Effector memory CD8-positive, alpha-beta T cell (primary cell): ENCODE data around the gene UGT1A9.
"Not testable (repeated sequence)": the region's sequence is repeated elsewhere in the genome, so short reads cannot be mapped to it uniquely, and the experiment has no call there.

Experiments
- ATAC-seq: fragments of 150-1000 bp; cut with Tn5 transposase; replicated peaks from 2 replicates; pipeline ENCODE4 v1.10.0; 2021; ENCODE audit warnings: mild to moderate bottlenecking, moderate library complexity
- DNase-seq, 3 experiments: peaks; one replicate each; pipeline ENCODE4 v3.0.0; 2021
- H3K27ac Mint-ChIP-seq, 2 donors: one replicate each; pipeline ENCODE4 v1.8.0; 2022; ENCODE audit warnings: mild to moderate bottlenecking in 2 of 2, mixed read lengths in 2 of 2, moderate library complexity in 2 of 2
- H3K27me3 Mint-ChIP-seq, 2 donors: one replicate each; pipeline ENCODE4 v1.8.0; 2022; ENCODE audit warnings: mixed read lengths in 2 of 2
- H3K36me3 Mint-ChIP-seq: one replicate; pipeline ENCODE4 v1.8.0; 2022; ENCODE audit warnings: mild to moderate bottlenecking, moderate library complexity, mixed read lengths; ENCODE audit not compliant: insufficient read depth
- H3K4me1 Mint-ChIP-seq, 2 donors: one replicate each; pipeline ENCODE4 v1.8.0; 2022; ENCODE audit warnings: low read depth in 2 of 2, mixed read lengths in 2 of 2
- H3K4me3 Mint-ChIP-seq, 2 donors: one replicate each; pipeline ENCODE4 v1.8.0; 2022; ENCODE audit warnings: mild to moderate bottlenecking in 2 of 2, mixed read lengths in 2 of 2, moderate library complexity in 2 of 2
- H3K9me3 Mint-ChIP-seq, 2 donors: one replicate each; pipeline ENCODE4 v1.8.0; 2022; ENCODE audit warnings: mixed read lengths in 2 of 2

UGT1A9 gene

DNA sequence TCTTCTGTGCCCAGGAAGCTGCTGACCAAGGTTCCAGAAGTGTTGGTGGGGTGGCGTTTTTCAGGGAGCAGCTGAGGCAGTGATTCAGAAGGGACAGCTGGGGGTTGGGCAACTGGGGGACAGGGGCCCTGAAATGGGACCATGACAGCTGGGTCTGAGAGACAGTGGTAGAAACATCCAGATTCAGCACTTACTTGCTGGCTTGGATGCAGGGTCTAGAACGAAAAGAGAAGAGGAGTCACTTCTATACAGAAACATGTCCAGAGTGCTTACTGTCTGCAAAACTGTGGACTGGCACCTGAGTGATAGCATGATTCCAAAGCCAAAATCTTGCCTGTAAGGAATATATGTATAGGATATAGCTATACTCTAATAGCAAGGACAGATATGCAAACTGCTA is 74.1 kb downstream of the UGT1A9 start:
- H3K36me3 Mint-ChIP-seq, DNase-seq, H3K4me3 Mint-ChIP-seq, H3K4me1 Mint-ChIP-seq, H3K27ac Mint-ChIP-seq, ATAC-seq, H3K9me3 Mint-ChIP-seq: not testable (repeated sequence)
- H3K27me3 Mint-ChIP-seq: peaks cover 47 to 59% of the 10 kb centered on the region in 2 donors

DNA sequence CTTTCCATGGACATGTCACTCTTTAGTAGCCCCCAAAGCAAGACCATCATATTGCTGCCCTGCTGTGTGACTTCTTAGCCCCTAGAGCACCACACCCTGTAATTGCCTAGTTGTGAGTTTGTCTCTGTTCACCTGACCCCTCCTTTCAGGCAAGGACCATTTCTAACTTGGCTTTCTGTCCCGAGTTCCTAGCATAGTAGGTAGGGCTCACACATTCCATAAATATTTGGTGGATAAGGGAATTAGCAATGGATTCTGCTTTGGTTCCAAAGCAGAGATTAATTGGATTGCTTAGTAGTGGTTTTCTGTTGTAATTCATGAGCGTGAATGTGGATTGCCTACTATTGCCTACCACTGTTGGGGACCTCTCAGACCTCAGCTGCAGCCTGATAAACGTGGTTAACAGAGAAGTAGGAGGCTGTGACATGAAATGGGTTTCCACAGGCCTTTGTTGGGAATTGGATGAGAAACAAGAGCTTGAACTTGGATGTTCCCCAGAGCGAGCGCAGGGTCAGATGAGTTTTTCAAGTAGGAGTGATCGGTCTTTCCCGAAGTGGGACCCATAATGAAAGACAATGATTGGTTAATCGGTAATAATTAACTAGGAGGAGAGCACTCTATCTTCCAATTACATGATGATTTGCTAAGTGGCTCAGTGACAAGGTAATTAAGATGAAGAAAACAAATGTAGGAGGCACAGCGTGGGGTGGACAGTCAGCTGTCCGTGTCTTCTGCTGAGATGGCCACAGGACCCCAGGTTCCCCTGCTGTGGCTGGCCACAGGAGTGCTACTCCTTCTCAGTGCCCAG is 75.0 kb downstream of the UGT1A9 start:
- Mint-ChIP-seq H3K27me3 (peaks cover 40 to 67% of the 10 kb centered on the region in 2 donors), H3K9me3 (peaks cover 0 to 5% of the 10 kb centered on the region in 2 donors), H3K4me1 (no peaks in the 10 kb centered on the region), H3K36me3 (no peaks in the 10 kb centered on the region), H3K4me3 (no peak overlapping the region), H3K27ac (no peak overlapping the region)
- DNase-seq (no peak), ATAC-seq (no peak)

DNA sequence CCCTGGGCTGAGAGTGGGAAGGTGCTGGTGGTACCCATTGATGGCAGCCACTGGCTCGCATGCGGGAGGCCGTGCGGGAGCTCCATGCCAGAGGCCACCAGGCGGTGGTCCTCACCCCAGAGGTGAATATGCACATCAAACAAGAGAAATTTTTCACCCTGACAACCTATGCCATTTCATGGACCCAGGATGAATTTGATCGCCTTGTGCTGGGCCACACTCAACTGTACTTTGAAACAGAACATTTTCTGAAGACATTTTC is 75.5 kb downstream of the UGT1A9 start:
- no peak overlapping the region for H3K27ac Mint-ChIP-seq
- DNase-seq (no peak), ATAC-seq (no peak)
- no peak overlapping the region for H3K4me3 Mint-ChIP-seq
- H3K9me3 Mint-ChIP-seq: peaks cover 0 to 5% of the 10 kb centered on the region in 2 donors
- no peaks in the 10 kb centered on the region for H3K4me1 Mint-ChIP-seq
- no peaks in the 10 kb centered on the region for H3K36me3 Mint-ChIP-seq
- H3K27me3 Mint-ChIP-seq: peaks cover 40 to 72% of the 10 kb centered on the region in 2 donors

DNA sequence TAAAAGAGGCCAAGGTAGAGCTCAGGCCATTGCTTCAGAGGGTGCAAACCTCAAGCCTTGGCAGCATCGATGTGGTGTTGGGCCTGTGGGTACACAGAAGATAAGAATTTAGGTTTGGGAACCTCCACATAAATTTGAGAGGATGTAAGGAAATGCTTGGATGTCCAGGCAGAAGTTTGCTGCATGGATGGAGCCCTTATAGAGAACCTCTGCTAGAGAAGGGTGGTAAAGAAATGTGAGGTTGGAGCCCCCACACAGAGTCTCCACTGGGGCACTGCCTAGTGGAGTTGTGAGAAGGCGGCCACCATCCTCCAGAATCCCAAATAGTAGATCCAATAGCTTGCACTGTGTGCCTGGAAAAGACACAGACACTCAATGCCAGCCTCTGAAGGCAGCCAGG is 79.0 kb downstream of the UGT1A9 start:
- ATAC-seq, DNase-seq, H3K4me1 Mint-ChIP-seq, H3K36me3 Mint-ChIP-seq, H3K9me3 Mint-ChIP-seq, H3K4me3 Mint-ChIP-seq, H3K27ac Mint-ChIP-seq: not testable (repeated sequence)
- H3K27me3 Mint-ChIP-seq: peaks cover 40 to 94% of the 10 kb centered on the region in 2 donors

DNA sequence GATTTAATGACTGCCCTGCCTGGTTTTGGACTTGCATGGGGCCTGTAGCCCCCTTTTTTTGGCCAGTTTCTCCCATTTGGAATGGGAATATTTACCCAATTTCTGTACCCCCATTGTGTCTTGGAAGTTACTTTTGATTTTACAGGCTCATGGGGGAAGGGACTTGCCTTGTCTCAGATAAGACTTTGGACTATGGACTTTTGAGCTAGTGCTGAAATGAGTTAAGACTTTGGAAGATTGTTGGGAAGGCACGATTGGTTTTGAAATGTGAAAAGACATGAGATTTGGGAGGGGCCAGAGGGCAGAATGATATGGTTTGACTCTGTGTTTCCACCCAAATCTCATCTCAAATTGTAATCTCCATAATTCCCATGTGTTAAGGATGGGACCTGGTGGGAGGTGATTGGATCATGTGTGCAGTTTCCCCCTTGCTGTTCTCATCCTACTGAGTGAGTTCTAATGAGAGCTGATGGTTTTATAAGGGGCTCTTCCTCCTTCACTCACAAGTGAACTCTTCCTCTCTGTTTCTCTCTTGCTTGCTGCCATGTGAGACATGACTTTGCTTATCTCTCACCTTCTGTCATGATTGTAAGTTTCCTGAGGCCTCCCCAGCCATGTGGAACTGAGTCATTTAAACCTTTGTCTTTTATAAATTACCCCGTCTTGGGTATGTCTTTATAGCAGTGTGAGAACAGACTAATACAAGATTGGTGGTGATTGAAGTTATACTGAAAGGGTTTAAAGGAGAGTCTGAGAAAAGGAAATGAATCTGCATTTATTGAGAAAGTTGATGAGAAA is 79.7 kb downstream of the UGT1A9 start:
- not testable (repeated sequence) for H3K27ac Mint-ChIP-seq, ATAC-seq

DNA sequence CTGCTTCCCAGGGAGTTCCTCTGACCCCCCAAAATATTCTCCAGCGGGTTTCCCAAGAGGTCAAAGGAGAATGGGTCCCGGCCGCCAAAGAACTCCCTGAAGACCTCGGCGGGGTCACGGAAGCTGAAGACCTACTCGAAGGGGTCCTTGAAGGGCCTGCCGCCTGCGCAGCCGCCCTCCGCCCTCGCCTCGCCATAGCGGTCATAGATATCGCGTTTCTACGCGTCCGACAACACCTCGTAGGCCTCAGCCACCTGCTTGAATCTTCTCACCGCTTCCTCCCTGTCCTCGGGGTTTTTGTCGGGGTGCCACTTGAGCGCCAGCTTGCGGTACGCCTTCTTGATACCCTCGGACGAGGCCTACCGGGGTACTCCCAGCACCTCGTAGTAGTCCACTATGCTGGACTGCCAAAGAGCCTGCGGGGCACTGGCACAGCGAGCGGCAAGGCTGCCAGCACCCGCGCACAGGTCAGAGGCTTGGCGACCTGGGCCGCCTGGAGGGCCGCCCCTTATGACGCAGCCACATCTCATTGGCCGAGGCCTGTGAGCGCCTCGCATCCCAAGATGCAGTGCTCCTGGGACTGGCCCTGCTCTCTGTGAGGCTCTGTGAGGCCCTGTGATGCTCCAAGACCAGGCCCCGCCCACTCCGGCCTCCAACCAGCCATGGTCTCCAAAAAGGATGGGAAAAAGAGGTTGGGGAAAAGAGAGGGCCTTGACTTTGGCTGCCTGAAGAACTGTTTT is 83.3 kb downstream of the UGT1A9 start:
- Mint-ChIP-seq H3K9me3 (peaks cover 0 to 3% of the 10 kb centered on the region in 2 donors), H3K27me3 (peaks cover 17 to 60% of the 10 kb centered on the region in 2 donors), H3K4me3 (no peak overlapping the region), H3K27ac (no peak overlapping the region), H3K4me1 (no peaks in the 10 kb centered on the region), H3K36me3 (no peaks in the 10 kb centered on the region)
- no peak for ATAC-seq
- no peak for DNase-seq

More for the DNA sequence above, 79.7 kb downstream of the UGT1A9 start:
- not testable (repeated sequence) for H3K36me3 Mint-ChIP-seq, H3K4me3 Mint-ChIP-seq, H3K9me3 Mint-ChIP-seq, H3K4me1 Mint-ChIP-seq, DNase-seq
- H3K27me3 Mint-ChIP-seq: peaks cover 37 to 87% of the 10 kb centered on the region in 2 donors

DNA sequence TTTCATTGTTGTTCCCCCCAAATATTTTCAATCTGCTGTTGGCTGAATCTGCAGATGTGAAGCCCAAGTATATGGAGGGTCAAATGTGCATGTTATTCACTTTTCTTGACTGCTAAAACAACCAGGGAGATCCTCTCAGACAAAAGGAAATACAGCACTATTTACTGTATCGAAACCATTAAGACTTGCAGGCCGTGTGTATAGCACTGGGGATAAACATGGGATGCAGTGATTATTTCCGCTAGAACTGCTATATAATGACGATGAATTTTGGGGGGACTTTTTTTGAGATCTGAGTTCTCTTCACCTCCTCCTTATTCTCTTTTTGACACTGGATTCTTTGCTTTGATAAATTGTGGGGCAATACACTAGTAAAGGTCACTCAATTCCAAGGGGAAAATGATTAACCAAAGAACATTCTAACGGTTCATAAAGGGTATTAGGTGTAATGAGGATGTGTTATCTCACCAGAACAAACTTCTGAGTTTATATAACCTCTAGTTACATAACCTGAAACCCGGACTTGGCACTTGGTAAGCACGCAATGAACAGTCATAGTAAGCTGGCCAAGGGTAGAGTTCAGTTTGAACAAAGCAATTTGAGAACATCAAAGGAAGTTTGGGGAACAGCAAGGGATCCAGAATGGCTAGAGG is 84.9 kb downstream of the UGT1A9 start:
- no peaks in the 10 kb centered on the region for H3K9me3 Mint-ChIP-seq
- no peak overlapping the region for H3K4me3 Mint-ChIP-seq
- no peaks in the 10 kb centered on the region for H3K4me1 Mint-ChIP-seq
- DNase-seq (no peak), ATAC-seq (no peak)
- H3K27ac Mint-ChIP-seq: no peak overlapping the region
- H3K27me3 Mint-ChIP-seq: peaks cover 14 to 57% of the 10 kb centered on the region in 2 donors
- no peaks in the 10 kb centered on the region for H3K36me3 Mint-ChIP-seq

DNA sequence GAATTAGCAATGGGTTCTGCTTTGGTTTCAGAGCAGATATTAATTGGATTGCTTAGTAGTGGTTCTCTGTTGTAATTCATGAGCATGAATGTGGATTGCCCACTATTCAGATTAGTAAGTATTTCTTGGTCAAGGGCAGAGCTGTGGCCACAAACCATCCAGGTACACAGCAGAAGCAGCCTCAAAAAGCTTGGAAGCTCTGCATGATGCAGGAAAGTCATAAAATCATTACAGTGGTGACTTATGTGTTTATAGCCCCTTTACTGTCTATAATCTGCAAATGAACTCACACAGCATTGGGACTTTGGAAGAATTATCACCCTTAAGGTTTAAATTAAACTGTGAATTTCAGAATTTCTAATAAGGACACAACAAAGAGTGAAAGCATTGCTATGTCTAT is 86.4 kb downstream of the UGT1A9 start:
- no peak overlapping the region for H3K27ac Mint-ChIP-seq

DNA sequence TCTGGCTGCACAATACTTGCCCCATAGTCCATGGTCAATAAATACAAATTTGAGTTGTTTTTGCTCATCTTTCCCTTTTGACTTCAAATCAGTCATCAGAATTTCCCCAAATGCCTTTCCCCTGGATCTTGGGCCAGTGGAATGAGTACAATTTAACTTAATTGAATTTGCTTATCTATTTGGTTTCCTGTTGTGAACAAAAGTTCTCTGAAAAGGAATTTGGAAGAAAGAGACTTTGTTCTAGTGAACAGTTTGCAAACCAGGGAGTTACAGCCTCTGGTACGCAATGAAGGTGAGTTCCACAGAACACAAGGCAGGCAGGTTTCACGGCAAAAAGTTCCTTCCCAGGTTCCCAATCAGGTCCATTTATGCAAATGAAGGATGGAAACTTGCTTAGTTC is 87.2 kb downstream of the UGT1A9 start:
- Mint-ChIP-seq H3K9me3 (no peaks in the 10 kb centered on the region), H3K27ac (no peak overlapping the region), H3K27me3 (peaks cover 20 to 46% of the 10 kb centered on the region in 2 donors), H3K4me3 (no peak overlapping the region), H3K4me1 (no peaks in the 10 kb centered on the region), H3K36me3 (no peaks in the 10 kb centered on the region)
- DNase-seq: no peak
- ATAC-seq: no peak

More for the DNA sequence above, 86.4 kb downstream of the UGT1A9 start:
- H3K36me3 Mint-ChIP-seq: no peaks in the 10 kb centered on the region
- H3K4me1 Mint-ChIP-seq: no peaks in the 10 kb centered on the region
- H3K9me3 Mint-ChIP-seq: no peaks in the 10 kb centered on the region
- ATAC-seq (no peak), DNase-seq (no peak)
- H3K27me3 Mint-ChIP-seq: peaks cover 13 to 46% of the 10 kb centered on the region in 2 donors
- no peak overlapping the region for H3K4me3 Mint-ChIP-seq

DNA sequence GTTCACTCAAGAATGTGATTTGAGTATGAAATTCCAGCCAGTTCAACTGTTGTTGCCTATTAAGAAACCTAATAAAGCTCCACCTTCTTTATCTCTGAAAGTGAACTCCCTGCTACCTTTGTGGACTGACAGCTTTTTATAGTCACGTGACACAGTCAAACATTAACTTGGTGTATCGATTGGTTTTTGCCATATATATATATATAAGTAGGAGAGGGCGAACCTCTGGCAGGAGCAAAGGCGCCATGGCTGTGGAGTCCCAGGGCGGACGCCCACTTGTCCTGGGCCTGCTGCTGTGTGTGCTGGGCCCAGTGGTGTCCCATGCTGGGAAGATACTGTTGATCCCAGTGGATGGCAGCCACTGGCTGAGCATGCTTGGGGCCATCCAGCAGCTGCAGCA is 88.3 kb downstream of the UGT1A9 start, which contains the start of gene UGT1A1:
Gene UGT1A1 (plus strand): TSS at position 228 of the 400 bp plus-strand sequence. CDS start 18 bp downstream, at position 246.
- DNase-seq (no peak), ATAC-seq (no peak)
- Mint-ChIP-seq H3K4me1 (no peaks in the 10 kb centered on the region), H3K36me3 (no peaks in the 10 kb centered on the region), H3K27me3 (peaks cover 31 to 46% of the 10 kb centered on the region in 2 donors), H3K9me3 (no peaks in the 10 kb centered on the region), H3K27ac (no peak within 1 kb of the TSS), H3K4me3 (no peak within 1 kb of the TSS)

DNA sequence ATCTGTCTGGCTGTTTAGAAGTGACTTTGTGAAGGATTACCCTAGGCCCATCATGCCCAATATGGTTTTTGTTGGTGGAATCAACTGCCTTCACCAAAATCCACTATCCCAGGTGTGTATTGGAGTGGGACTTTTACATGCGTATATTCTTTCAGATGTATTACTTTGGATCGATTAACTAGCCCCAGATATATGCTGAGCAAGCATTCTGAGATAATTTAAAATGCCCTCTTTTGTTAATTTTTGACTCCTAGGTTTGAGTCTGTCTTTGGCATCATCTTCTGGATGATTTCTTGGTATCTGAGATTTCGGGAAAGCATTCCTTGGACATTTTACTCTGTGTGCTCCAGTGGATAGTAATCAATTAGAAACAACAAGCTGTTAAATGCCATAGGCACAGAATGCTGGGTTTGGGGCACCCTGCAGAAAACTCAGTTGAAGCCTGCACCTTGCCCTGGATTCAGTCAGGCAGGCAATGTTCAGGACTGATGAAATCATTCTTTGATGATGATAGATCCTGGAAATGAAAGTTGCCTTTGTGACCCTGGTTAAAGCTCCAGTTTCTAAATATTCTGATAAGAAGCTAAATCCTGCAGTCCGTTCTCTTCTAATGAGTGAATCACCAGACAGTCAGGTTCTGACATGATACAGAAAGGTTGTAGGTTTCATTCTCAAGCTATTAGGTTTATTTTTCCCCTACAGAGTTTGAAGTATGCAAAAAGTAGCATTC is 89.5 kb downstream of the UGT1A9 start:
- no peaks in the 10 kb centered on the region for H3K4me1 Mint-ChIP-seq
- H3K27me3 Mint-ChIP-seq: peaks cover 37 to 55% of the 10 kb centered on the region in 2 donors
- H3K27ac Mint-ChIP-seq: no peak overlapping the region
- no peaks in the 10 kb centered on the region for H3K36me3 Mint-ChIP-seq
- H3K9me3 Mint-ChIP-seq: peaks cover 0 to 2% of the 10 kb centered on the region in 2 donors
- no peak for DNase-seq
- no peak for ATAC-seq
- no peak overlapping the region for H3K4me3 Mint-ChIP-seq

DNA sequence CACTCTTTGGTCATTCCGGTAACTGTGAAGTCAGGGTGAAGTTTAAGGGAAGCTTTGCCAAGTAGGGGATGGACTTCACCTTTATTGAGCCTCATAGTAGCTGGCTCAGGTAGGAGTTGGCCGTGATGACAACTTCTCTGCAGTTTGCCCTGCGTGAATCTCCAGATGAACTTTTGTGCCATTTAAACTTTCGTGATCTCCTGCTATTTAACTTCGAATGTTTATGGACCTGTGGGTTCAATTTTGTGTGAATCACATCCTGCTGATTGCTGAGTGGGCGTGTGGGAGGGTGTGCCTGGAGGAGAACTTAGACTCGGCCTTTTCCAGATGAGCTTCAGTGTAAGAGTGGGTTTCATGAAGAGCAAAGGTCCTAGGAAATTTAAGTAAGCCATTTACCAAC is 92.6 kb downstream of the UGT1A9 start:
- ATAC-seq: no peak
- no peak overlapping the region for H3K4me3 Mint-ChIP-seq
- H3K4me1 Mint-ChIP-seq: no peaks in the 10 kb centered on the region
- H3K36me3 Mint-ChIP-seq: no peaks in the 10 kb centered on the region
- peaks cover 50 to 61% of the 10 kb centered on the region in 2 donors for H3K27me3 Mint-ChIP-seq
- H3K27ac Mint-ChIP-seq: no peak overlapping the region
- DNase-seq: no peak
- peaks cover 0 to 2% of the 10 kb centered on the region in 2 donors for H3K9me3 Mint-ChIP-seq
